Suppressor macrophage treated with lipopolysaccharide for 1 hour (primary cell): ENCODE data around the gene HERPUD1.
A peak's percentile ranks its signal among the peaks of the same experiment; 100 is the strongest.
"Not testable (repeated sequence)": the region's sequence is repeated elsewhere in the genome, so short reads cannot be mapped to it uniquely, and the experiment has no call there.

ENCODE experiments used
- DNase-seq, 3 donors: peaks; one replicate each; pipeline ENCODE4 v3.0.0-alpha.2; 2020 to 2022

Gene HERPUD1

GRCh38 chr16:56911771-56912571, 20.0 kb upstream of the HERPUD1 start:
- peak; percentile 80 to 85 (median 80) for DNase-seq

DNA sequence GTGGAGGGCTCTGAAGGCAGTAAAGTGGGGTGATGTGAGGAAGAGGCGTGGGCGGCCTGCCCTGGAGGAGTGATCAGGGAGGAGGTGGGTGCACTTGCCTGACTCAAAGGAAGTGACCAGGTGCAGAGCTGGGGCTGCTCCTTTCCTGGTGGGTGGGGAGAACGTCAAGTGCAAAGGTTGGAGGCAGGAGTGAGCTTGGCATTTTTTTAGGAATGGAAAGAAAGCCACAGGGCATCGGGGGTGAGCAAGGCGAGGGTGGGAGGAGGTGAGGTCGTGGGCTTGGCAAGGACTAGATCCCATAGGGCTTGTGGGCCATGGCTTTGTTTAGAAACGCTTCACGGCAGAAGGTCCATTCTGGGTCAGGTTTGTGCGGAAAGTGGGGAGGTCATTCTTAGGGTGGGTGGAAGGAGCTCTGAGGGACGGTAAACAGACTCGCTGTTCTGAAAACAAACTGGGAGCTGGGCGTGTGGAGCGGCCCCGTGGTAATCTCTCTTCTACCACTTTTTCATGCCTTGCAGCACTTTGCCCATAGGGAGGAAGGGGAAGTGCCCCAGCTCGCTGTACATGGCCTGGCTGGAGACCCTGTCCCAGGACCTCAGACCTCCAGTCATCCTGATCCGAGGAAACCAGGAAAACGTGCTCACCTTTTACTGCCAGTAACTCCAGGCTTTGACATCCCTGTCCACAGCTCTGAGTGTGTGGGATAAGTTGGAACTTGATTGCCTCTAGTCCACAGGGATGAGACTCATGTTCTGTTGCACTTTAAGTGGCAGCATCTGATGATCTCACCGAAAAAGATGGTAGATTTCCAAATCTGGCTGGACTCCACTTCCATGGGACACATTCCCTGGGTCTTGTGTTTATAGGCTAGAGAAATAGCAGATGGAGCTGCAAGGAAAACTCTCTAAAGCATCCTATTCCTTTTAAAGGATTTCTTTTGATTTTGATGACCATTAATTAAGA, 18.9 kb upstream of the HERPUD1 start:
- DNase-seq = no peak

DNA sequence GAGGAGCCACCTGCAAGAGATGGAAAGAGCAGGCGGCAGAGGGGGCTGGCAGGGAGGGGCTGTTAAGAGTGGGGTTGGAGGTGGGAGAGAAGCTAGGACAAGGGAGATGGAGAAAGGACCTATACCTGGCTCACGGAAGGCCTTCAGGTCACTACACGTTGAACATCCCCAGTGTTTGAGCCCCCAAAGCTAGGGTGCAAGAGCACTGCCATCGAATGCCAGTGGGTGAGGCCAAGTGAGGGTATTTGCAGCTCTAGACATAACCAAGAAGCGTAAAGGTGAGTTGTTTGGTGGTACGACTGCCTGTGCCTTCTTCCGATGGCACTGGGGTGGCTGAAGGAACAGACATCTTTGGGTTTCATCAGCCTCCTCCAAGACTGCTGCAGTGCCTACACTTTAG, 17.0 kb upstream of the HERPUD1 start:
- DNase-seq = no peak

DNA sequence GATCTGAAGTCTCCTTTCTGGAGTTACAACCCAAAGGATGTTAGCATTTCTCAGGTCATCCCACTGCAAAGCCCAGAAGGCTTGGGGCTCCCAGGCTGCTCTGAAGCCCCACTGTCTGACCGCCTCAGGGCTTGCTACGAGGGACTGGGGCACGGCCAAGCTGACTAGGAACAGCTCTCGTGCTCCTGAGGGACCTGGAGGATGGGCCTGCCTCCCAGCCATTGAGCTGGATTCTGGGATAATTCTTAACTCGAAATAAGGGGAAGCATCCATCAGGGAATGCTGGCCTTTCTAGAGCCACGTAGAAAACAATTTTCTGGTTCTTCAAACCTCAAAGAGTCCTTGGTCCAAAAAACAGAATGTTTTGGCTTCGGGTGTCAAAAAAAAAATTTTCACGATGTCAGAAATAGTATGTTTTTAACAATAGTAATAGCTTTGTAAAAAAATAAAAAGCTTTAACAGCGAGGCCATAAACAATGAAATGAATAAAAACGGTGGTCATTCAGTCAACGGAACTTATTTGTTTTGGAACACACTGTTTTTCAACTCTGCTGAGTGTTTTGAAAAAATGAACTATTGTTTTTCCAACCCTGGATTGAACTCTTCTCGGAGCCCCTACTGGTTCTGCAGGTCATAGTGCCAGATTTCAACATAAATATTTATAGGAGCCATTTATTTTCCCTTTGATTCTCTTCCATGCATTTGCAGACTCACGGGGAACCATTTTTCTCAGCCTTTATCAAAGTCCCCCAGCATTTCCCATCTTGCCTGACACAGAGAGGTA, 16.4 kb upstream of the HERPUD1 start:
- DNase-seq = no peak

DNA sequence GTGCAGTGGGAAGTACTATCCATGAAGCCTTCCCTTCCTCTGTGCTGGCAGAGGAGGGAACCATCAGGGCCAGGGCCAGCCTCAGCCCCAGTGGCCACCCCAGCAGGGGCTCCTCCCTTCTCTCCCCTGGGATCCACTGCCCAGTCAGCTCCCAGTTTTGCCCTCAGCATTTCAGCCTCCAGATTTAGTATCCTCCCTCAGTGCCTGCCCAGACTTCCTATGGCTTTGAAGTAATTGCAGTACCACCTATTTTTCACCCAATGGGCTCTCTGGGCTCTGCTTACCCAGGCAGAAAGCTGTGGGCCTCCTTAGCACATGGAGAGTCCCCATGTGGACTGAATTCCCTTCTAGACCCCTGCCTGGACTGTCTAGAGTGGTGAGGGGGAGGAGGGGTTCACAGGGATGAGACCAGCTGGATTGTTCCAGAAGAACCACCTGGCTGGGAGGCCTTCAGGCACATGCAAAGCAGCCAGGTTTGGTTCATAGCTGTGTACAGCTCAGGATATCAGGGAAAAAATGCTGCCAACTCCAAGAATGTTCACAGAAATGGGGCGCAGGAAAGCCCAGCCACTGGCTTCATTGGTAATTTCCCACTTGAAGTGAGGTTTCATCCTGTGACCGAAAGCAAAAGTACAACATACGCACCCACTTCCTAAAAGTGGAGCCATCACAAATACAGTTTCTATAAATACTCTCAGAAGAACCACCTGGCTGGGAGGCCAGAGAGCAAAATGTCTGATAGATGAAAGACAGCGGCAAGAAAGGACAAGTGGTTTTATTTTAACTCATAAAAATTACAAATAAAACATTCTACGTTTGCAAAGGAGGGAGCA, 15.2 kb upstream of the HERPUD1 start:
- peak; percentile 81 to 87 (median 83) for DNase-seq

DNA sequence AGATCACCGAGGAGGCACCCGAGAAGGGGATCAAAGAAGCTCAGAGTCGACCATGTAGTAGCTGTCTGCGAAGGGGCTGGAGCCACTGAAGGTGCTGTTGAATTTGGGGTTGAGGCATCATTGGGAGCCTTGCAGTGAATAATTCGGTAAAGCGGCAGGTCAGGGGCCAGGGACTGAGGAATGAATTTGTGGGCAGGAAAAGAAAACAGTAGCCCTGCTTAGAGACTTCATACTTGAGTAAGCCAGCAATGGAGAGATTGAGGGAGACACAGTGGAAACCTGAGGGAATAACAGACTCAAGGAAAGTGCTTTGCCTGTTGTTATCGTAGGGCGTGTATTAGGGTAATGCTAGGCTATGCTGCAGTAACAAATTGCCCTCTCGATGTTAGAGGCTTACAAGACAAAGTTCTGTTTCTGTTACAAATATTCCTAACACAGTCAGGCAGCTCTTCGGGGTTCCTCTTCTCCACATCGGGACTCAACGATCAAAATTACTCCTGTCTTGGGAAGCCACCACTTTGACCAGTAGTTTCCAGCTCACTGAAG, 13.4 kb upstream of the HERPUD1 start:
- DNase-seq = no peak

DNA sequence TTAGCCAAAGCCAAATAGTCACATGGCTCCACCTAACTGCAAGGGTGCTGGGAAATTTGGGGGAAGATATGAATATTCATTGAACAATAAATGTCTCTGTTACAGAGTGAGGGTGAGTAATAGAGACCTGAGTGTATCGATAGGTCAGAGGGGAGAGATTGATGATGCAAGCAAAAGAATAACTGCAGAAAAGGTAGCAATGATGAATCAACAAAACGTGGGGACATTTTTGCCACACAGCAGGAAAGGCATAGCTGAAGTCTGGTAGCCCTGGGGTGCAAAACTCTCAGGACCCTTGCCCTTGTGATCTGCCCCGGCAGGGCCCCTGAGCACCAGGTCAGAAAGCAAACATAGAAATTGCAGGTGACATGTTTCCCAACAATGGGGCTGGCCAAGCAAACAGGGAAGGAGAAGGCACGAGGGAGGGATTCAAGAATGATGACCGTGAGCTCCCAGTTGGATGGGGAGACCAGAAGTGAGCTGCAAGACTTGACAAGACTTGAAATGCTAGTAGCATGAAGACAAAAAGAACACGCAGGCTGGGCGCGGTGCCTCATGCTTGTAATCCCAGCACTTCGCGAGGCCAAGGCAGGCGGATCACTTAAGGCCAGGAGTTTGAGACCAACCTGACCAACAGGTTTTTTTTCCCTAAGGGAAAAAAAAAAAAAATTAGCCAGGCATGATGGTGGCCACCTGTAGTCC, 12.7 kb upstream of the HERPUD1 start:
- DNase-seq = no peak

- DNase-seq = no peak
Measured at GRCh38 chr16:56921571-56921970, 10.4 kb upstream of the HERPUD1 start.

DNA sequence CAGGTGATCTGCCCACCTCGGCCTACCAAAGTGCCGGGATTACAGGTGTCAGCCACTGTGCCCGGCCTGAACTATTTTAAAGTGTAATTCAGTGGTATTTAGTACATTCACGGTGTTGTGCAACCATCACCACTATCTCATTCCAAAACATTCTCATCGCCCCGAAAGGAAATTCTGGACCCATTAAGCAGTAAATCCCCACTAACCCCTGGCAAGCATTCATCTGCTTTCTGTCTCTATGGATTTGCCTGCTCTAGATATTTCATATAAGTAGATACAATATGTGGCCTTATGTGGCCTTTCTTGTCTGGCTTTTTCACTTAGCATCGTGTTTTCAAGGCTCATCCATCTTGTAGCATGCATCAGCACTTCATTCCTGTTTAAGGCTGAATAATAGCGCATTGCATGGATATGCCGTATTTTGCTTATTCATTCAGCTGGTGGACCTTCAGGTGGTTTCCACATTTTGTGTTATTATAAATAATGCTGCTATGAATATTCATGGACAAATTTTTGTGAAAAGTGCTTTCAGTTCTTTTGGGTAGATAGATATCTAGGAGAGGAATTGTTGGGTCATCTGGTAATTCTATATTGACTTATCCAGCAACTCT, 8.4 kb upstream of the HERPUD1 start:
- DNase-seq = no peak

DNA sequence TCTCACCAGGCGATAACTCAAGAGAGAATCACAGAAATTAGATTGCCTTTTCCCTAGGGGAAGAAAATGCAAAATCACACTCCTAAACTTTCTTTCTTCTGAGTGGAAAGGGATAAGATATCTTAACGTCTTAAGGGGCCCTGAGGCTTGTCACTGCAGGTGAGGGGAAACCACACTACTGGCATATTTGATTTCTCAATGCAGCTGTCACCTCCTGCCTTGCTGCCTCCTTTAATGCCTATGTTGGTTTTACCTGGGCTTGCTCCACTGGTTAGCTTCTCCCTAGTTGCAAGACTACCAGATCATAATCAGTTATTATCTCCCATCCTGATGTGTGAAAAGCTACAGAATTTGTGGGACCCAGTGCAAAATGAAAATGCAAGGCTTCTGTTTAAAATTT, 4.5 kb upstream of the HERPUD1 start:
- DNase-seq = no peak

DNA sequence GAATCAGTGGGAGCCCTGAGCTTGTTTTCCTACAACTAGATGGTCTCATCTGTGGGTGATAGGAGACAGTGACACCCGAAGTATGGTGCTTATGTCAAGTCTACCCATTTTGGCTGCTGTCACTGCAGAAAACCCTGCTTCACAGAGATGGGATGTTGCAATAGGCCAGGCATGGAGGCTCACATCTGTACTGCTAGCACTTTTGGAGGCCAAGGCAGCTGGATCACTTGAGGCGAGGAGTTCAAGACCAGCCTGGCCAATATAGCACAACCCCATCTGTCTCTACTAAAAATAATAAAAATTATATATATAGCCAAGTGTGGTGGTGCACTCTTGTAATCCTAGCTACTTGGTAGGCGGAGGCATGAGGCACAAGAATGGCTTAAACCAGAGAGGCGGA, 2.3 kb upstream of the HERPUD1 start:
- no peak for DNase-seq

GRCh38 chr16:56930486-56931270, 1.3 kb upstream of the HERPUD1 start:
- no peak for DNase-seq

GRCh38 chr16:56931271-56931891, 561 bp upstream of the HERPUD1 start:
- DNase-seq = no peak

DNA sequence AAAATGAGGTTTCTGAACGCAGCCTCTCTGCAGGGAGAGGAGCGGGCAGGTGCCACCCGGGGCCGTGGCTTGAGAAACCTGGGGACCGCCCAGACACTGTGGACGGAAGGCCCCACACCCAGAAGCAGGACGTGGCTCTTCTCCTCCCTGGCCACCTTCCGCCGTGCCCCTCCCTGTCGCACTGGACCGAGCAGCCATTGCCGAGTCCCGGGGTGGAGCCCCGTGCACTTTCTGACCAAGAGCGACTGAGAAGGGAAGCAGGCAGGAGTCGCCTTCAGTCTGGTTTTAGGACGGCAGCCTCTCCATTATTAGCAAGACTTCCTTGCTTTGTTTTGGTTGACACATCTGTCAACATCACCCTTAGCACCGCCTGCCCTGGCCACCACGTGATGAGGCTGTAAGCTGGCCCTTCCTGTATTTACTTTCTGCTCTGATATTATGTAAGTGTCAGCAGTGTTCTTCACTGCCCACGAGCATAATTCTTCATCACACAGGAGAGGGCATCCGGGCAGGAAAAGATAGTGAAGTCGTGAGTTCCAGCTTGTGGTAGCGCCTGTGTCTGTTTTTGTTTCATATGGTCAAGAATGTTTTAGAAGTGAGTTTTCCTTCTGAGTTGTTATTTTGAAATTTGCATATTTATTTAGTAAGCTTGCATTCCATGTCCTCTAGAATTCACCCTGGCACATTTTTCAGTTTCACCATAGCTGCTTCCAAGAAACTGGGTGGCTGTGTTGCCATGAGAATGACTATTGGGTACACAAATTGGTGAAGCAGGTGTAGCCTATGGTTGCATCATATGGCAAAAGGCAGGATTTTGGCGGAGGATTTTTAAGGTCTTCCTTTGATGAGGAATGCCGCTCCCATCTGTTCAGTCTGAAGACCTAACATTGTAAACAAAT, 1.0 kb downstream of the HERPUD1 start:
- DNase-seq = peak; percentile 90 to 91 (median 90)

DNA sequence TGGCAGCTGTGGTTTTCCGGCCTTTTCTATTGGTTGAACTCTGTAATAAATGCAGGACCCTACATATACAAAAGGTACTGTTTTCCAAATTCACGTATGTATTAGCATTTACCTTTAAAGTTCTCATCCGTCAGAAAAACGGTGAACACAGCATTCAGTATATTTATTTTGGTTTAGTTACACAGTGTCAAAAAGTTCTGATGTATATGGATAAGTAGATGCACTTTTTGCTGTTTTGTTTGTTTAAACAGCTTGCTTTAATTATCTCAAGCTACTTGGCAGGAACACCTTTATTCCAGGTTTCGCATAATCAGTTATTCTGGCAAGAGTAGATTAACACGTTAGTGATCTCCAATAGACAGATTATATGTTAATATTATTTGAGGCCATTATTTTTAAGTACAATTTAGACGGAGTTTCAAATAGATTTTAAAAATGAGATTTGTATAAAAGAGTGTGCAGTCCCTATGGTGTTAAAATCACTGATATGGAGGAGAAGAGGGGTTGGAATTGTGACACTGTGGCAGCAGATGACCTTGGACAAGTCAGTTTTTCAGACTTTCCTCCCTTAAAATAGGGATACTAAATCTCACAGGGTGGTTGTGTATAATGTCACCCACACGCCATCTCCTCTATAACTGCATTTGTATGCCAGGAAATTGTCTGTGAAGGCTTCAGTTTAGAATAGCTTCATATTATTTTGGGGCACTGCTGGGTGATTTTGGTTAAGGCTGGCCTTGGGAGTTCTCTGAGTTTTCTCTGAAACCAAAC, 2.1 kb downstream of the HERPUD1 start:
- no peak for DNase-seq

GRCh38 chr16:56934599-56935145, 2.7 kb downstream of the HERPUD1 start:
- not testable (repeated sequence) for DNase-seq

GRCh38 chr16:56935201-56935600, 3.3 kb downstream of the HERPUD1 start:
- DNase-seq = no peak
